ENCODE results near the gene TTC12. TPM values are rescaled to one million over a fixed set of nuclear protein-coding genes. Genes with fewer than 3 reads are reported as not detected.
"Not testable (repeated sequence)": the region's sequence is repeated elsewhere in the genome, so short reads cannot be mapped to it uniquely, and the experiment has no call there.

TTC12 gene
- polyA plus RNA-seq, 4 donors: 32.5 to 45.5 (median 41.1) TPM

DNA sequence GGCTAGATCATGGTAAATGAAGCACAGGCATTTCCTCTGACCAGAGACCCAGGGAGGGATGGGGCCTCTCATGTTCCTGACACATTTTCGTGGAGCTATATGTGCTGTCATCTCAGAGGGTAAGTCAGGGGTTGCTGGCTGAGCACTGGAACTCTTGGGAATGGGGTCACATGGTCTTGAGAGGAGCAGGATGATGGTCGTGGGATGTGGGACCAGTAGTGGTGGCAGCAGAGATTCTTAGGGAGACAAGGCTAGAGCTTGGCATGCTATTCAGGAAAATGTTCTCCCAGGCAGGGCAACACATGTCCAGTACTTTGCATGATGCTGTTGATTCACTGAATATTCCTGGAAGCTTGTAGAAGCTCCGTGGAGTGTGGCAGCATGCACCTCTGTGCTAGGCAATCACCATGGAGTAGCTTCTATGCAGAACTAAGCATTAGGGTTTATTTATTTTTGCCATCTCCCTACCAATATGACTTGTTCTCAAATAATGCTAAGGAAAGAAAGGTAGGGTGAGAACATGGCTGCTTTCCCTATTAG lies 31.4 kb upstream of the TTC12 start:
- no peak for DNase-seq (ENCODE audit: low read depth in 4 of 4, low spot score in 2 of 4)

DNA sequence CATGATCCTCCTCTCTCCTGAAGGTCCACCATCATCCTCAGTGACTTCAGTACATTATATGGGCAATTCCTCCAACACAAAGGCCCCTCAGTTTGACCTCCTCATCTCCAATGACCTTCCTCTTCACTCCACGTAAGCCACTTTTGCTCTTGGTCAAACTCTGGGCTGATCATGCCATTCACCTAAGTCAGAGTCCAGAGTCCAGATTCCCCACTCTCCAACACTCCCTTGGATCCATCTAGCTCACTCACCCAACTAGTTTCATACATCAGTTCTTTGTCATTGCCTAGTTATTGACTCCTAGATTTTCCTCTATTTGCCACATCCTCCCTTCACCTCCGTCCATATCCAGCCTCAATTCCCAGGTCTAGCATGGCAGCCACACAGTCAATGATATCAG lies 30.5 kb upstream of the TTC12 start:
- DNase-seq (ENCODE audit: low read depth in 4 of 4, low spot score in 2 of 4): no peak

DNA sequence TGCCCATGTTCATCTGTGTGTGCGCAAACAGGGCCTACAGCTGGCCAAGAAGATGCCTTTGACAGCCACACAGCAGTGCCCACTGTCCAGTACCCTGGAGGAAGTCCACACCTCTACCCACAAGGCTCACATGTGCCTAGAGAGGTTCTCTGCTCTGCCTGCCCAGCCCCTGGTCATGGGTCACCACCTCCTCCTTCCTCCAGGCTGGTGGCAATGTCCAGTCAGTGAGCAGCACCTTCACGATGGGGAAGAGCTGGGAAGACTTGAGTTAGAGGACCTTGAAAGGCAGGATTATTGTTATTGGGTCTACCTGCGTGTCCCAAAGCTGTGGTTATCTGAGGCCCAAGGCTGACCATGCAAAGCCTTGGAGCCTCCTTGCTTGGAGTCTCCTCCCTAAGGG lies 28.4 kb upstream of the TTC12 start:
- no peak for DNase-seq (ENCODE audit: low read depth in 4 of 4, low spot score in 2 of 4)

DNA sequence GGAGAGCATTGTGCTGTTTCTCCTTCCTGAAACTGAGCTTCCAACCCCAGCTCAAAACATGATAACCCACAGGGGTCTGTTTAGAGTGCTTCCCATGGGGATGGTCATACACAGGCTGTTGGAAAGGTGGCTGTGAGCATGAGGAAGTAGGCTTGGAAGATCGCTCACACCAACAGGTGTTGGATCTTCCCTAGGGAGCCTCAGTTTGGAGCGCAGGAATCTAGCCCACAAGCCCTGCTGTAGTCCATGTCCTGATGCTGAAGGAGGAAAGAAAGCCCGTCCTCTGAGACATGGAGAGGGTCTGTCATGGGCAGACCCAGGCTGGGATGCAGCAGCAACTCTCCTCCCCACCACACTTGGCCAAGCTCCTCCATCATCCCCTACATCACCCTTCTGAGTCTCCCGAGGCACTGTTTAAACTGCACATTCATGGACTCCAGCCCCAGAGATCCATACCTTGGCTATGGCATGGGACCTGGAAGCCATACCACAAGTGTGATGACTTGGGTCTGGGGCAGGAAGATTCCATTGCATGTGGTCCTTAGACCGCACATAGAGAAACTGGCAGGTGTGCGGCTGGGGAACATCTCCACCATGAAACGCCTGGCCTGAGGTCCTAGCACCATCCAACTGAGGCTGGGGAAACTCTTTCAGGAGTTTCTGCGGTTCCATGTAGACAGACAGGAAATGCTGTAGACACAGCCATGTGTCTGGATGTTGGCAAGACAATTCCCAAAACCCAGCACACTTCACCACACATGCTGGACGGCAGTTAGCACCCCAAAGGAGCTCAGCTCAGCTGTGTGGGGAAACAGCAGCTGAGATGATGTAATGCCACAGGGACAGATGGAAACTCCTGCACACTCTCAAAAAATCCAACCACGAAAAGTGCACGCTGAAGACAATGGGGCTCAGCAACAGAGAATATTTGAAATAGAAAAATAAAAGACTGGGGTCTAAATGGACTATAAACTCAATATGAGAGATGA lies 27.6 kb upstream of the TTC12 start:
- no peak for DNase-seq (ENCODE audit: low read depth in 4 of 4, low spot score in 2 of 4)

DNA sequence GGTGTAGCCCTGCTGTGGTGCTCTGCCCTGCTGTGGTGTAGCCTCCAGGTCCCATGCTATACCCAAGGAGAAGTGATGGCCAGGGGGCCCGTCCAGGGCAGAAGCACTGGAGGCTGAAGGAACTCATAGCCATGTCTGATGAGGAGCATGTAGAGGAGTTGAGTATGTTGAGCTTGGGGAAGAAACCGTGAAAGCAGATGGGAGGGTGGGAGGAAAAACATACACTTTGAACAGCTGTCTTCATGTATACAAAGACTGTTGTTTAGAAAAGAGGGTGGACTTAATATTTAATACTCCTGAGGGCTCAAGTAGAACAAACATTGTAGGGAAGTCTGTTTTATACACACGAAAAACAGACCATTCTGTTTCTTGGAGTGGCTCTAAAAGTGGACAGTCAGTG lies 26.6 kb upstream of the TTC12 start:
- no peak for DNase-seq (ENCODE audit: low read depth in 4 of 4, low spot score in 2 of 4)

DNA sequence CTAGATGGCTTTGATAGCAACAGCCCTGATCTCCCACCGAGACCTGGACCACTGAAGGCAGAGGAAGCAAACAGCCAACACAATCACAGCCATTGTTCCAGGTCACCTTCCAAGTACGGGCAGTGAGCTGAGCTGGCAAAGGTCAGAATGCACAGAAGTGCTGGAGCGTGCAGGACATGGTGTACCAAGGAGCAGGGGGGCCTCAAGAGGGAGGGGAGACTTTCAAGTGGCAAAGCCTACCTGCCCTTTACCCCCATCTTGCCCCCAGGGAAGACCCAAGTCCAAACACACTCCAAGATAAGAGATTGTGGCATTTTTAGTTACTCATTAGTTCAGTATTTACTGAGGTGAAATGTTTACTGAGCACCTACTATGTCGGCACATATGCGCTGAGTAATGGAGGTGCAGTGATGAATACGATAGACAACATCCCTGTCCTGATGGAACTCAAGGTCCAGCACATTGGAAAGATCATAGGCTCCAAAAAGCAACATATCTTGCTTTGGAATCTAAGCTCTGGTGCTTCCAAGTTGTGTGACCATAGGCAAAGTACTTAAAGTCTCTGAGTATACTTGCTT lies 26.0 kb upstream of the TTC12 start:
- no peak for DNase-seq (ENCODE audit: low read depth in 4 of 4, low spot score in 2 of 4)

DNA sequence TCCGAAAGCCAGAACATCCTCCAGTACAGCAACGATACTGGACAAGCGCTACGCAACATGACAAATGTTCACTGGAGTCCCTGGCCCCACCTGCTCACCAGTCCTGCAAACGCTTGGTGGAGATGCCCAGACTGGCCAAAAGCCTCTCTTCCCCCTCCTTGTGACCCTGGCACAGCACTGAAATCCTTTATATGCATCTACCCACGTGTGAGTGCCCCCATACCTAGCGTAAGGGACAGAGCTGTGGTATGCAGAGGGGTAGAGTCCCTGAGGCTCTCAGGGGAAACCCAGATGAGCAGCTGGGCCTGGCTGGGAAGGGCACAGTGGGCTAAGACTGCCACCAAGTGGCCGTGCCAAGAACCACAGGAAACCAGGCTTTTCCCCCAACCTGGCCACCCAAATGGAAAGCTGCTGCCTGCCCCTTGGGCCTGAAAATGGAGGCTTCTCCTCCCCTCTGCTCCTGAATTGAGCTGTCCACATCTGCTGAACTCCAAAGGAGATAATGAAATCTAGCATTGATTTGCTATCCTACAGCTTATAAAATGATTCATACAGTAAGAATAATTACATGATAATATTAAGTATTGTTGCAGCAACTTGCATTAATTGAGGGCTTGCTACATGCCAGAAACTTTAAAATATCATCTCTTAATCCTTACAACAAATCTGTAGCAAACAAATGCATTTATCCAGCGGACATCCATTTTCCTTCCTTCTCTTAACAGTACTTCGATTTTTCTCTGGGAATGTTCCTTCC lies 24.8 kb upstream of the TTC12 start:
- DNase-seq (ENCODE audit: low read depth in 4 of 4, low spot score in 2 of 4): peak; percentile 25 to 49 (median 41)

DNA sequence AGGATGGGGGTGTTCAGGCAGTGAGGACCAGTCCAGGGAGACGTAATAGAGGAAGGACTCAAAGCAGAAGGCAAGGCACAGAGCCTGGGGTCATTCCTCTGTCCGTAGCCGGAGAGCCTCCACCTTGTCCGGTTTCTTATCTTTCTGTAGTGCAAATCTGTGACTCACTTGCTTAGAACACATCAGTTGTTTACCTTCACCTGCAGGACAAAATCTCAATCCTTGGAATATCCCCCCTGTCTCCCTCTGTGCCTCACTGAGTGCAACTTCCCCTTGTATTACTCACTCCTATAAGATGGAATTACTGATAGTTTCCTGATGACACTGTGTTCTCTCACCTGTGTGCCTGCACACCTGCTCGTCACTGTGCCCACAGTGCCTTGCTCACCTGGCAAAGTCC lies 20.4 kb upstream of the TTC12 start:
- no peak for DNase-seq (ENCODE audit: low read depth in 4 of 4, low spot score in 2 of 4)

DNA sequence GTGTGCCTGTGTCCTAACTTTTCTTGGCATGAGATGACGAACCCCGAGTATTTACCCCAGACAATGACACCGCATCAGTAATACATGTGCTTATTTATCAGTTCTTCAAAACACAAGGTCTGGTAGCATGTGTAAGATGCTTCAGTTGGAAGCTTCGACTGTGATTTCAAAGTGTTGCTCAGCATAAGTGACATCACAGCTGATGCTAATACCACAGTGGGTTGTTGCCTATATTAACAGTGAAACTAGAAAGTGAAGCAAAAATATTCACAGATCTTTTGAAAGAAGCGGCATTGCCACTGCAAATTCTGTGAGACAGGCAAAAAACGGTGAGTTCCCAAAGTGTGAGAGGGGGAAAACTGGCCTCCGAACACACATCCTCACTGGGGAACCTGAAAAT lies 18.4 kb upstream of the TTC12 start:
- DNase-seq (ENCODE audit: low read depth in 4 of 4, low spot score in 2 of 4): no peak

DNA sequence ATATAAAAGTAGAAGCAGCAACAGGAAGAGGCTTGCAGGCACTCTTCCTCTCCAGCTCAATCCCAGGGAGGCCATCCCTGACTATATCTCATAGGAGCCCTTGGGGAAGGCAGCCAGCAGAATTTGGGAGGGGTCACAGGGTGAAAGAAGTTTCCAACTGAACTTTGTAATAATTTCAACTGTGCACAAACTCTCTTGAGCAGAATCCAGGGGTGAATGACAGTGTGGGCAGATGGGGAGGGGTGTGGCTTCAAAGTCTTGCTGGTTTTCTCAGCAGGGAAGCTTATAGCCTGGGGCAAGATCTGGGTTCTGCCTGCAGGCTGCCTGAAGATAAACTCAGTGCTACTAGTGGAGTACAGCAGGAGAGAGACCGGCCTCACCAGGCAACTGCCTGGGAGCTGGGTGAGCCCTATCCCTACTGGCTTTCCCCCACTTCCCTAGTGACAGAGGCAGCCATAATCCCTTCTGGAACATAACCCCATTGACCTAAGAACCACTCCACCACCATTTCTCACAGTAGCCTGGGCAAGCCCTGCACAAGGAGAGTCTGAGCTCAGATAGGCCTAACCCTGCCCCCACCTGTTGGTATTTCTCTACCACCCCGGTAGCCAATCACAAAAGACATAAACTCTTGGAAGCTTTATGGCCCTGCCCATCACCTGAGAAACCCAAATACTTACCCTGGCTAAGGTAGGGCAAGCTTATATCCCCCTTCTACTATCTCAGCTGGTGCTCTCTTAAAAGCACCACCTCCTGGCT lies 17.8 kb upstream of the TTC12 start:
- no peak for DNase-seq (ENCODE audit: low read depth in 4 of 4, low spot score in 2 of 4)

DNA sequence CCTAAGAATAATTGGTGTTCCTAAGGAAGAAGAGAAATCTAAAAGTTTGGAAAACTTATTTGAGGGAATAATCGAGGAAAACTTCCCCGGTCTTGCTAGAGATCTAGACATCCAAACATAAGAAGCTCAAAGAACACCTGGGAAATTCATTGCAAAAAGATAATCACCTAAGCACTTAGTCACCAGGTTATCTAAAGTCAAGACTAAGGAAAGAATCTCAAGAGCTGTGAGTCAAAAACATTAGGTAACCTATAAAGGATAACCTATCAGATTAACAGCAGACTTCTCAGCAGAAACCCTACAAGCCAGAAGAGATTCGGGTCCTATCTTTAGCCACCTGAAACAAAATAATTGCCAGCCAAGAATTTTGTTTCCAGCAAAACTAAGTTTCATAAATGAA lies 15.9 kb upstream of the TTC12 start:
- not testable (repeated sequence) for DNase-seq (ENCODE audit: low read depth in 4 of 4, low spot score in 2 of 4)

DNA sequence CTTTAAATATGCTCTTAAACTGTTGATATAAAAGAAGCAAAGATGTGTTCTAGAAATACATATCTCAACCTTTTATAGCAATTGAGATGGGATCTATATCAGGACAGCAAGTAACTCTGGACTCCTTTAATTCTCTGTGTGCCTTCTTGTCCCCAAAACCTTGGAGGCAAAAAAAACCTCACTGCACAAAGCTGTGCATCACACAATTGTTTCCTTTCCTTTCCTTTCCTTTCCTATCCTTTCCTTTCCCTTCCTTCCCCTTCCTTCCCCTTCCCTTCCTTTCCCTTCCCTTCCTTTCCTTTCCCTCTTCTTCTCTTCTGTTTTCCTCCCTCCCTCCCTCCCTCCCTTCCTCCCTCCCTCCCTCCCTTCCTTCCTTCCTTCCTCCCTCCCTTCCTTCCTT lies 9.5 kb upstream of the TTC12 start:
- no peak for DNase-seq (ENCODE audit: low read depth in 4 of 4, low spot score in 2 of 4)

DNA sequence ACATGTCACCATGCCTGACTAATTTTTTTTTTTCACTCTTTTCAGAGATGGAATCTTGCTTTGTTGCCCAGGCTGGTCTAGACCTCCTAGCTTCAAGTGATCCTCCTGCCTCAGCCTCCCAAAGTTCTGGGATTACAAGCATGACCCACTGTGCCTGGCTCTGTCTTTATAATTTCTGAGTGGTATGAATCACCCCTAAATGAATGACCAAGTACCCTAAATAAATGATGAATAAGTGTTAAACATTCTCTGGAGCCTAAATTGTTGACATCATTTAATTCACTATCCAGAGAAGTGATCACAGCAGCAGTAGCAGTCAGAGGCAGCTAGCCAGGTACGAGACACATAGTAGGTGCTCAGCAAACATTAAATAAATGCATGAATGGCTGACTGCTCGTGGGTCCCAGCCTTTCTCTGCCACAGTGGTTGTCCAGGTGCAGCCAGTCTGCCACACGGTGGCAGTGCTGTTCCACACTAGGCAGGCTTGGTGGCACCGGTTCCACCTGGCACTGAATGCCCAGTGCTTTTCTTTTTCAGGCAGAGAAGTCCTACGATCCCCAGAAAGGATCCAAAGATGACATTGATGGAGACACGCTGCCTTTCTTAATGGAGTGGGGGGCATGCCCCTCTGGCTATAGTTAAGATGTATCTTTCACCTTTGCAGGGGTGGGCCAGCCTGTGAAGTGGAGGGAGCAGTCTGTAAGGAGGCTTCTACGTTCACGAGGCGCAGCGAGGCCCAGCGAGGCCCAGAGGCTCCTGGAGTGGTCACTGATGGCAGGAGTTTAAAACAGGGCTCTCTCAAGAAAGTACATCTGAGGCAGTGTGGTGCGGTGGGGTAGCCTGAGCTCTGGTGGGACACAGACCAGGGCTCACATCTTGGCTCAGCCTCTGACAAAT lies 8.7 kb upstream of the TTC12 start:
- no peak for DNase-seq (ENCODE audit: low read depth in 4 of 4, low spot score in 2 of 4)

DNA sequence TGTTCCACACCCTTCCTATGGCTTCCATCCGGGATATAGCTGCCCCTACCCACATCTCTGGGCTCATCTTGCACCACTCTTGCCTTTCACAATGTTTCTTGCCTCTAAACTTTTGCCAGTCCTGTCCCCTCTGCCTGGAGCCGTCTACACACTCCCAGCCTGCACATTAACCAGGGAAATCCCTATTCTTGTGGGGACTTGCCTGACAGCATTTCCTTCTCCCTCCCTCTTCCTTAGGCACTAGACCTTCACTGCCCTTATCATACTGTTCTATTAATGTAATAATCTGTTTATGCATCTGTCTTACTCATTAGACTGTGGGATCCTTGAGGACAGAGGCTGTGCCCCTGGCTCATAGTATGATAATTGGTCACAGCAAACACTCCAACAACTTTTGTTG lies 5.8 kb upstream of the TTC12 start:
- no peak for DNase-seq (ENCODE audit: low read depth in 4 of 4, low spot score in 2 of 4)

DNA sequence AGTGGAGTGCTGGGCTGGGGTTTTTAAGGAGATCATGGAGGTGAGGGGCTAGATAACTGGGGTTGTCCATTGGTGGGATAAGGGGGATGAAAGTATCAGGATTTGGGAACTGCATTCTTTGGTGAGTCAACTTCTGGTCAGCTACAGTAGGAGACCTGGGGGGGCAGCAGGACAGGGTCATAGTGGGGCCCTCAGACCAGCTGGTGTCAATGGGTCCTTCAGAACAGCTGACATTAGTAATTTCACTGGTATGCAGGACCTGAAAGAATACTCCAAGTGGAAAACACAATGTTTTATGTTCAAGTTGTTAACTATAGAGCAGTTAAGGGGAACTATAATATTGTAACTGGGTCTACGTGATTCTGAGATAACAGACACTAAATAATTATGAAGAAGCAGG lies 2.8 kb upstream of the TTC12 start:
- DNase-seq (ENCODE audit: low read depth in 4 of 4, low spot score in 2 of 4): no peak

DNA sequence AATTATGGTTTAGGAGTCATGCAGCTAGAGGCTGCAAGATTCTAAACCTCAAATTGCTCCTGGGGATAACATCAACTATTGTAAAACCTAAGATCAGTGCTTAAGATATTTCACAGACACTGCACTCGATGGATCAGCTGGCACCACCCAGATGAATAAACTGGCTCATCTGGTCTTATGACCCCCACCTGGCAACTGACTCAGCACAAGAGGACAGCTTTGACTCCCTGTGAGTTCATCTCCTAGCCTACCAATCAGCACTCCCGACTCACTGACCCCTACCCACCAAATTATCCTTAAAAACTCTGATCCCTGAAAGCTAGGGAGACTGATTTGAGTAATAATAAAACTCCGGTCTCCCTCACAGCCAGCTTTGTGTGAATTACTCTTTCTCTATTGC lies 782 bp upstream of the TTC12 start:
- no peak for DNase-seq (ENCODE audit: low read depth in 4 of 4, low spot score in 2 of 4)

DNA sequence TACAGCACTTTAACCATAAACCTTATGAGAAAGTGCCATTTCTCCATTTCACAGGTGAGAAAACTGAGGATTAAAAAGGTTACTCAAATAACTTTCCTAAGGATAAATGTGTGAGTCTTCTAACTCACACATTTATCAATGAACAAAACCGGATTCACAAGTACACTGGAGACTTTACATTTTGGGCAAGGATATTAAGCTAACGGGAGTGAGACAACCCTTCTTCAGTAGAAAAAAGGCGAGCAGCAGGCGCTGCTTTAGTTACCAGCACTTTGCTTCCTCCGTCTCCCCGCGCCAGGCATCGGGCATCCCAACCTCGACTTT lies 356 bp upstream of the TTC12 start:
- DNase-seq (ENCODE audit: low read depth in 4 of 4, low spot score in 2 of 4): no peak

DNA sequence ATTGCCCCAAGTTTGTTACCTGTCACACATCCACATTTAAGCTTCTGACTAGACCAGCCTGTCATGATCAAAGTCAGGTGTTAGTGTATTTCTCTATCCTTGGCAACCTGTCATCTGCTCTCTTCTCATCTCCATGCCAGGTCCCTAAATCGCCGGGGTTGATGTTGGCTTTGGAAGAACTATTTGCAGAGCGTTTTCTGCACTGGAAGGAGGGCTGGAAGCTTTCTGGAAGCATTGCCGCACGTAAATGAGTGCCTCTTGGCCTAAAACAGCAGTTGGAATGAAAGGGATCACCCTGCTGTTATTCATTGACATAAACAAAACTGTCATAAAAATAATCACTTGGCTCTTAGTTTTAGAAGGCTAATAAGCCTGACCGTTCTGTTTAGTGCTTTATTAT lies 1.4 kb downstream of the TTC12 start:
- no peak for DNase-seq (ENCODE audit: low read depth in 4 of 4, low spot score in 2 of 4)

DNA sequence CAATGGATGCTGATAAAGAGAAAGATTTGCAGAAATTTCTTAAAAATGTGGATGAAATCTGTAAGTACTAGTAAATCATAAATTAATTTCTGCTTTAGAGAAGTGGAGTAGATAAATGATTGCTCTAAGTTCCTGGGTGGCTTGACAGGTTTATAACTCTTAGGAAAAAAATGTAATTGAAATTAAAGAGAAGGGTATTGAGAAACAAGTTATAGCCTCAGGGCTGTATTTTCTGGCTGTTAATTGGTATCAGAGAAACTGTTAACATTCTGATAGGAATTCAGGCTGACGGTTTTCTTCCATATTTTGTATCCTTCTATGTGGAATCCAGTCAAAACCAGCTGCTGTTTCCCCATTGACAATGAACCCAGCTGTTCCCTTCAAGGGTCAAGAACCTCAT lies 1.9 kb downstream of the TTC12 start:
- DNase-seq (ENCODE audit: low read depth in 4 of 4, low spot score in 2 of 4): no peak

DNA sequence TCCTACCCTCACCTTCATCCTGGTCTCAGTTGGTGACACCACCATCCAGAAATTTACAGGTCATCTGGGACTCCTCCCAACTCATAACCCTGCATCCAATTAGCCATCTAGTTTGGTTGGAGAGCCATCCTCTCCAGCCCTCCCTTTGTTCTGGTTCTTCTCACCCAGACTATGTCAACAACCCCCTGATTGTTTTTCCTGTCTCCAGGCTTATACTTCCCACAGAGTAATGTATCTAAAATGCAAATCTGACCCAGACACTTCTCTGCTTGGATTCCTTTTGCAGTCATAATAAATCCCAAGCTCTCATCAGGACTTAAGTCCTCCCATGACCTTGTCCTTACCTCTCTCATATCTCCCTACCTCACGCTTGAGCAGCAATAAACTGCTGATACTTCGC lies 3.0 kb downstream of the TTC12 start:
- DNase-seq (ENCODE audit: low read depth in 4 of 4, low spot score in 2 of 4): no peak
